ENCODE results near the gene MRPS24.

- TF ChIP-seq EP300 (IDR thresholded peaks at IDR 0.05): no peak
- TF ChIP-seq POLR2A (IDR thresholded peaks at IDR 0.05): no peak
- TF ChIP-seq, protein P1, sequence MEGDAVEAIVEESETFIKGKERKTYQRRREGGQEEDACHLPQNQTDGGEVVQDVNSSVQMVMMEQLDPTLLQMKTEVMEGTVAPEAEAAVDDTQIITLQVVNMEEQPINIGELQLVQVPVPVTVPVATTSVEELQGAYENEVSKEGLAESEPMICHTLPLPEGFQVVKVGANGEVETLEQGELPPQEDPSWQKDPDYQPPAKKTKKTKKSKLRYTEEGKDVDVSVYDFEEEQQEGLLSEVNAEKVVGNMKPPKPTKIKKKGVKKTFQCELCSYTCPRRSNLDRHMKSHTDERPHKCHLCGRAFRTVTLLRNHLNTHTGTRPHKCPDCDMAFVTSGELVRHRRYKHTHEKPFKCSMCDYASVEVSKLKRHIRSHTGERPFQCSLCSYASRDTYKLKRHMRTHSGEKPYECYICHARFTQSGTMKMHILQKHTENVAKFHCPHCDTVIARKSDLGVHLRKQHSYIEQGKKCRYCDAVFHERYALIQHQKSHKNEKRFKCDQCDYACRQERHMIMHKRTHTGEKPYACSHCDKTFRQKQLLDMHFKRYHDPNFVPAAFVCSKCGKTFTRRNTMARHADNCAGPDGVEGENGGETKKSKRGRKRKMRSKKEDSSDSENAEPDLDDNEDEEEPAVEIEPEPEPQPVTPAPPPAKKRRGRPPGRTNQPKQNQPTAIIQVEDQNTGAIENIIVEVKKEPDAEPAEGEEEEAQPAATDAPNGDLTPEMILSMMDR (IDR thresholded peaks at IDR 0.05): no peak
Measured at GRCh38 chr7:43865277-43865676, 4.0 kb downstream of the MRPS24 start.

Data from ovary (tissue), 3 donors.